Activated CD8-positive, alpha-beta memory T cell treated with anti-CD3 and anti-CD28 coated beads, Interleukin-2, amount 50 U/mL, for 24 hours (primary cell): Measurements from ENCODE around the gene FSTL5.
"Not testable (repeated sequence)": the region's sequence is repeated elsewhere in the genome, so short reads cannot be mapped to it uniquely, and the experiment has no call there.

Source experiments
- DNase-seq: peaks from one replicate; pipeline ENCODE4 v3.0.0-alpha.2; 2020; ENCODE audit errors: extremely low read depth

The FSTL5 gene

DNA sequence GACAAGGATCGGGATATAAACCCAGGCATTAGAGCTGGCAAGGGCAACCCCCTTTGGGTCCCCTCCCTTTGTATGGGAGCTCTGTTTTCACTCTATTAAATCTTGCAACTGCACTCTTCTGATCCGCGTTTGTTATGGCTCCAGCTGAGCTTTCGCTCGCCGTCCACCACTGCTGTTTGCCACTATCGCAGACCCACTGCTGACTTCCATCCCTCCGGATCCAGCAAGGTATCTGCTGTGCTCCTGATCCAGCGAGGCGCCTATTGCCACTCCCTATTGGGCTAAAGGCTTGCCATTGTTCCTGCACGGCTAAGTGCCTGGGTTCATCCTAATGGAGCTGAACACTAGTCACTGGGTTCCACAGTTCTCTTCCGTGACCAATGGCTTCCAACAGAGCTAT is 59.9 kb downstream of the FSTL5 start:
- DNase-seq: not testable (repeated sequence)

- DNase-seq: no peak
These were observed 61.1 kb downstream of the FSTL5 start for GRCh38 chr4:162102713-162103112.

GRCh38 chr4:162101337-162101736 is 62.5 kb downstream of the FSTL5 start:
- no peak for DNase-seq

- DNase-seq: no peak
These were observed 88.1 kb downstream of the FSTL5 start for GRCh38 chr4:162075726-162076125.

DNA sequence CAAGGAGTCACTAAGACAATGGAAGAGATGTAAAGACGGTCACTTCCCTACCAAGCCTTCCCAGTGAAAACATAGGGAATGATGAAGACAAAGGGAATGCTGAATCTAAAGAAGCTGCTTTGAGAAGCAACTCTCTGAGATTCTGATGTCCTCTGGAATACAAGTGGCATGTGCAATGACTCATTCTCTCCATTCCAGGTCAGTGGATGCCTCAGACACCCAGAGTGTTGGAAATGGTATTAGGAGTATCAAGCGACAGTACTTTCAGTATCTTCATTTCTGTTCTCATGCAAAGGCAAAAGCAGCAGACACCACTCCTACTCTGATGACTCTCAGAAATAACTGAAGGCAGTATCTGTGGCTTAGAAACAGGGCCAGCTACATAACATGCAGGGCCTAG is 102.6 kb downstream of the FSTL5 start:
- no peak for DNase-seq

DNA sequence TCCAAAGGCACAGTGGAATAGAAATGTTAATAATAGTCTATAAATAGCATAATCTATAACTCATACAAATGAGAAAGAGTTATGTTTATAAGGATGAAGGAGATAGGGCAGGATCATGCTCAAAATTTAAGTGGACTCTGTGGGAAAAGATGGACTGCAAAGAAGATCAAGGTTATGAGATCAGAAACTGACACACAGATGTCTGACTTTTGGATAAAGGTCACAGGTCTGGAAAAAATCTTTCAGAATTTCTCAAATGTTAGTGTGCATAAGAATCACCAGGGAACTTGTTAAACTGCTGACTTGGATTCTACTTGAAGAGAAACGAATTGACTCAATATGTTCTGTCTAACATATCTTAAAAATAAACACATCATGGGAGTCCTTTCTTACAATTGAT is 104.1 kb downstream of the FSTL5 start:
- no peak for DNase-seq

DNA sequence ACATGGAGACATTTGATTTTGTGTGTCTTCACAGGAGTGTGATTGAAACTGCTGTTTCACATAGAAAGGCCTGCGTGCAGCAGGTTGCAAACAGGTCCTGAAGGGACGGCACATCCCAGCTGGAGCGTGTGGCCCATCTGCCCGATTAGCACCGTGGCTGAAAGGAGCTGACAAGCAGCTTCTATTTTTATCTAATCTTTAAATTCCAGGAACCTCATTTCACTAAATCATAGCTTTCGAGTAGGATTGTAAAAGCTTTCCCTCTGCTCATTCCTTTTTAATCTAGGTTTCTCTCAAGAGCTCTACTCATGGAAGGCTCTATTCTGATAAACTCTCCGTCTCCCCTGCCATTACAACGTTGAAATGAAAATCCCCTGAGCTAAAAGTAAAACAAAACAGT is 106.8 kb downstream of the FSTL5 start:
- no peak for DNase-seq

DNA sequence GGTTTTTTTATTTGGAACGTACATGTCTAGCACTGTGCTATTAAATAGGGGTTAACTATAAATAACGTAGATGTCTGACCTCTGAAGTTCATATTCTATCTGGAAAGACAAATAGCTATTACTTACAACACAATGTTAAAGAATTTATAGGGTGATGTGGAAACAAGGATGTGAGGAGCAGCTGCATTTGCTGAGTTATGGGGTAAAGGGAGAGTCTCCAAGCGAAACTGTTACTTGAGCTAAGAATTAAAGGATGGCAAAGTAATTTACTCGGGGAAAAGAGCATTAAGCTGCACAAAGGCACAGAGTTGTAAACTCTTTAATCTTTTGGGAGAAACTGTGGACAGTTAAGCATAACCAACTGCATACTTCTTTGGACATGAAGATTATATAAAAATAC is 117.7 kb downstream of the FSTL5 start:
- DNase-seq: no peak

DNA sequence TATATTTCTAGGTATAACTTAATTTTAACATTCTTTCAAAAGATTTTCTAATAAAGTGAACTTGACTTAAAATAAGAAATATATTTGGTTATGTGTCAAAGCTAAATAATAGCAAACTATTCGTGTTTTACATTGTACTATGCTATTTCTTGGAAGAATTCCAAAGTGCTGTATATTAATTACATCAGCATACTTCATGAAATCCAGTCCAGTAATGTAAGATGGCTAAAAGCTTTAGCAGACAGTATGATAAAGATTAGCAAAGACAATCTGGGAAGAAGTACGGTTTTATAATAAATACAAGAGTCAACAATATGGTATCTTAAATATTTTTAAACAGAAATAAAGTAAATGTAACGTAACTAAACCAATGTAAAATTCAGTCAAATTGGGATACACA is 125.7 kb downstream of the FSTL5 start:
- no peak for DNase-seq

GRCh38 chr4:162017863-162018262 is 145.9 kb downstream of the FSTL5 start:
- no peak for DNase-seq

GRCh38 chr4:162016991-162017390 is 146.8 kb downstream of the FSTL5 start:
- DNase-seq: no peak

- no peak for DNase-seq
These were observed 147.6 kb downstream of the FSTL5 start for GRCh38 chr4:162016219-162016618.

DNA sequence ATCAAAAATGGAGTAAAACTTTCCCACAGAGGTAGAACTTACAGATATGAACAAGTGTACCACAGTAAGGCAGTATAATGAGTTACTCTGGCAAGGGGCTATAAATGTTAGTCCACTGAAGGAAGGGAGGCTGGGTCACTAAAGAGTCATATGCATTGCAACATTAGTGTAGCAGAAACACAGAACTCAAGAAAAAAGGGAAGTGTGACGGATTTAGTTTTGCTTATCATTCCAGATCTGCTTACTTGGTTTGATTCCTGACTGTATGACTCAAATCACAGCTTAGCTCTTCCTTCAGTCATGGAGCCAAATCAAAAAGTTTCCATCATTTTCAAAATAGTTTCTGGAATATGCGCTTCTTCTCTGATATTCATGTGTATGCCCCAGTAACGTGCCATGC is 148.7 kb downstream of the FSTL5 start:
- DNase-seq: no peak

- DNase-seq: no peak
These were observed 152.7 kb downstream of the FSTL5 start for GRCh38 chr4:162011089-162011488.

GRCh38 chr4:162010362-162010761 is 153.4 kb downstream of the FSTL5 start:
- DNase-seq: no peak

GRCh38 chr4:161992317-161992716 is 171.5 kb downstream of the FSTL5 start:
- DNase-seq: no peak

DNA sequence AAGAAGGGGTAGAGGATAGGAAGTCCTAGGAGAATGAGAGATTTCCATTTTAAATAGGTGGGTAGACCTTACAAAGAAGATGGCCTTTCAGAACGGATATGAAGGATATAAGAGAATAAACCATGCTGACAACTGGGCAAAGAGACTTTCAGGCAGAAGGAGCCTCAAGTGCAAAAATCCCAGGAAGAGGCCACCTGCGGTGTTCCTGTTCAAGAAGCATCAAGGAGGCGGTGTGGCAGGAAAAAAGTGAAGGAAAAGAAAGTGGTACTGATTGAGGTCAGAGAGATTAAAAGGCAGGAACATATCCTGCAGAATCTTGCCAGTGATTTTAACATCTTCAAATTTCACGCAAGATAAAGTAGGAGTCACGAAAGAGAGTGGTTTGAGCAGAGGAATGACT is 172.0 kb downstream of the FSTL5 start:
- no peak for DNase-seq

DNA sequence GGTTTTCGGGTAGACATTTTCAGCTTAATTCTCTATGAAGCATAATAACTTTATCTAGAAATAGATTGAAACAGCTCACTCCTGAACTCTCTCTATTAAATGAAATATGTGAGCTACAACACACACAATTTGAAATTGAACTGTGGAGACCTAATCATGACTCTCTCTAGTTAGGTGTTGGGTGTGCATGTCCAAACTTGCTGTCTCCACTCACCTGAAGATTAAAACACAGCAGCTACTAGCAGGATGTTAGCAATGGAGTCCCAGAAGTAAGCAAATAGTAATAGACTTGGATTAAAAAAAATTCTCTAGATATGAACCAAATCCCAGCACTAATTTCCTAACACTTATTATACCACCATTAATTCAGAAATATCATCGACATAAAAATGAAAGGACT is 173.1 kb downstream of the FSTL5 start:
- no peak for DNase-seq

DNA sequence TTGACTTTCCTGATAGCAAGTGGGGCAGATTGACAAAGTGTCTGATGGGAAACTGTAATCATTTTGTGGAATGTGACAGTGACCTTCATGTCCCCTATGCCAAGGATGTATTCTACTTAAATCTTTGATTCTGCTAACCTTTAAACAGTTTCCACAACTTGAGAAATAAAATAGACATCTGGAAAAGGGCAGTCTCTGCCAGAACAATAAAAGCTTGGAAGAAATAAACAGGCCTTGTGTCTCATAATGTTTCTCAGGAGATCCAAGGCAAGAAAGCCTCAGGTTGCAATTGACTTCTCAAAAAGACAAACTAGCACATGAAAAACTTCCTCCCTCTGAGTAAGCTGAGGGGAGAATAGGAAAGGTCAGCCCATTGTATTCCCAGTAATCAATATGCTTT is 174.9 kb downstream of the FSTL5 start:
- no peak for DNase-seq

DNA sequence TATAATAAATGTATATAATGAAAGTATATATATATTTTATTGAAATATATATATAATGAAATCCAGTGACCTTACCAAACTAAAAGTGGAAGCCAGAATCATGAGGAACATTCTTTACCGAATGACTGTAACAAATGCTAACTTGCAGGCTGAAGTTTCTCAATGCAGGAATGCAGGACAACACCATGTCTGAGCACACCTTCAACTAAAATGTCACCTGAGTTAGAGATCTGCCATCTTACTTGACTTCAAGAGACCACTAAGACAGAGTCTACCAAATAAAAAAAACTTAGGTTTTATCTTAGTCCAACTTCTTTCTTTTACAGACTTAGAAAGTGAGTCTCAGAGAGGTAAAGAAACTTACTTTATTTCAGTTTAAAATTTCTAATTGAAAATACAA is 176.2 kb downstream of the FSTL5 start:
- DNase-seq: no peak

- no peak for DNase-seq
These were observed 211.4 kb downstream of the FSTL5 start for GRCh38 chr4:161952382-161952781.

- no peak for DNase-seq
These were observed 213.7 kb downstream of the FSTL5 start for GRCh38 chr4:161949946-161950725.

DNA sequence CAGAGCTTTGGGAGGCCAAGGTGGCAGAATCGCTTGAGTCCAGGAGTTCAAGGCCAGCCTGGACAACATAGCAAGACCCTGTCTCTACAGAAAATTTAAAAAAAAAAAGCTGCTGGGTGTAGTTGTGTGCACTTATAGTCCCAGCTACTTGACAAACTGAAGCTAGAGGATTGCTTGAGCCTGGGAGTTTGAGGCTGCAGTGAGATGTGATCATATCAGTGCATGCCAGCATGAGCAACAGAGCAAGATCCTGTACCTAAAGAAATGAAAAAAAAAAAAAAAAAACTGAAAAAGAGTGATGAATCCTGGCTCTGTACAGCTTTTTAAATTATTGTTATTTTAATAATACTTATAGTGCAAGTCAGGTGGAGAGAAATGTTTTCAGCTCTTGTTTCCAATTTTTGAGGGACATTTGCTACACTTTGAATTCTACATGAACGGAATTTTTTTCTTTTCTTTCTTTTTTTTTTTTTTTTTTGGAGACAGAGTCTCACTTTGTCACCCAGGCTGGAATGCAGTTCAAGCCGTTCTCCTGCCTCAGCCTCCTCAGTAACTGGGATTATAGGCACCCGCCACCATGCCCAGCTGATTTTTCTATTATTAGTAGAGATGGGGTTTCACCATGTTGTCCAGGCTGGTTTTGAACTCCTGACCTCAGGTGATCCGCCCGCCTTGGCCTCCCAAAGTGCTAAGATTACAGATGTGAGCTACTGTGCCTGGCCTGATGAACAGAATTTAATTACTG is 215.6 kb downstream of the FSTL5 start:
- no peak for DNase-seq
